ENCODE results near the gene P4HA2.

The P4HA2 gene

GRCh38 chr5:132239776-132240175 is 12.1 kb upstream of the P4HA2 start:
- Histone ChIP-seq H3K27ac (ENCODE audit: low read depth, low read length) (no peak overlapping the region), H3K4me1 (ENCODE audit: control insufficient read depth, insufficient read depth, low read length, unreplicated experiment) (no peaks in the 10 kb centered on the region), H3K27me3 (ENCODE audit: insufficient read depth, low read length) (no peaks in the 10 kb centered on the region), H3K36me3 (ENCODE audit: insufficient read depth, low read length) (no peaks in the 10 kb centered on the region), H2AFZ (ENCODE audit: low read length, unreplicated experiment) (no peak overlapping the region), H3K4me3 (ENCODE audit: low read depth, low read length) (no peak overlapping the region), H3K79me2 (ENCODE audit: control insufficient read depth, insufficient read depth, low read length, unreplicated experiment) (no peaks in the 10 kb centered on the region)

GRCh38 chr5:132238901-132239500 is 11.3 kb upstream of the P4HA2 start:
- no peaks in the 10 kb centered on the region for H3K79me2 ChIP-seq (ENCODE audit: control insufficient read depth, insufficient read depth, low read length, unreplicated experiment)
- no peaks in the 10 kb centered on the region for H3K4me1 ChIP-seq (ENCODE audit: control insufficient read depth, insufficient read depth, low read length, unreplicated experiment)
- H3K36me3 ChIP-seq (ENCODE audit: insufficient read depth, low read length): no peaks in the 10 kb centered on the region
- no peak overlapping the region for H3K27ac ChIP-seq (ENCODE audit: low read depth, low read length)
- no peak overlapping the region for H2AFZ ChIP-seq (ENCODE audit: low read length, unreplicated experiment)
- no peak overlapping the region for H3K4me3 ChIP-seq (ENCODE audit: low read depth, low read length)
- H3K27me3 ChIP-seq (ENCODE audit: insufficient read depth, low read length): no peaks in the 10 kb centered on the region

- Histone ChIP-seq H2AFZ (ENCODE audit: low read length, unreplicated experiment) (no peak overlapping the region), H3K4me3 (ENCODE audit: low read depth, low read length) (no peak overlapping the region), H3K27me3 (ENCODE audit: insufficient read depth, low read length) (no peaks in the 10 kb centered on the region), H3K4me1 (ENCODE audit: control insufficient read depth, insufficient read depth, low read length, unreplicated experiment) (no peaks in the 10 kb centered on the region), H3K27ac (ENCODE audit: low read depth, low read length) (no peak overlapping the region), H3K79me2 (ENCODE audit: control insufficient read depth, insufficient read depth, low read length, unreplicated experiment) (no peaks in the 10 kb centered on the region), H3K36me3 (ENCODE audit: insufficient read depth, low read length) (no peaks in the 10 kb centered on the region)
Observed at GRCh38 chr5:132238169-132238744, 10.6 kb upstream of the P4HA2 start.

GRCh38 chr5:132237670-132238069 is 10.0 kb upstream of the P4HA2 start:
- Histone ChIP-seq H3K27ac (ENCODE audit: low read depth, low read length) (no peak overlapping the region), H3K79me2 (ENCODE audit: control insufficient read depth, insufficient read depth, low read length, unreplicated experiment) (no peaks in the 10 kb centered on the region), H2AFZ (ENCODE audit: low read length, unreplicated experiment) (no peak overlapping the region), H3K4me3 (ENCODE audit: low read depth, low read length) (no peak overlapping the region), H3K27me3 (ENCODE audit: insufficient read depth, low read length) (no peaks in the 10 kb centered on the region), H3K36me3 (ENCODE audit: insufficient read depth, low read length) (no peaks in the 10 kb centered on the region), H3K4me1 (ENCODE audit: control insufficient read depth, insufficient read depth, low read length, unreplicated experiment) (no peaks in the 10 kb centered on the region)

- Histone ChIP-seq H3K79me2 (ENCODE audit: control insufficient read depth, insufficient read depth, low read length, unreplicated experiment) (no peaks in the 10 kb centered on the region), H3K36me3 (ENCODE audit: insufficient read depth, low read length) (no peaks in the 10 kb centered on the region), H3K4me3 (ENCODE audit: low read depth, low read length) (no peak overlapping the region), H2AFZ (ENCODE audit: low read length, unreplicated experiment) (no peak overlapping the region), H3K4me1 (ENCODE audit: control insufficient read depth, insufficient read depth, low read length, unreplicated experiment) (no peaks in the 10 kb centered on the region), H3K27ac (ENCODE audit: low read depth, low read length) (no peak overlapping the region), H3K27me3 (ENCODE audit: insufficient read depth, low read length) (no peaks in the 10 kb centered on the region)
Observed at GRCh38 chr5:132237141-132237540, 9.5 kb upstream of the P4HA2 start.

- H3K4me3 ChIP-seq (ENCODE audit: low read depth, low read length): no peak overlapping the region
- H3K27me3 ChIP-seq (ENCODE audit: insufficient read depth, low read length): no peaks in the 10 kb centered on the region
- H3K79me2 ChIP-seq (ENCODE audit: control insufficient read depth, insufficient read depth, low read length, unreplicated experiment): no peaks in the 10 kb centered on the region
- H3K4me1 ChIP-seq (ENCODE audit: control insufficient read depth, insufficient read depth, low read length, unreplicated experiment): no peaks in the 10 kb centered on the region
- H2AFZ ChIP-seq (ENCODE audit: low read length, unreplicated experiment): no peak overlapping the region
- H3K36me3 ChIP-seq (ENCODE audit: insufficient read depth, low read length): no peaks in the 10 kb centered on the region
- no peak overlapping the region for H3K27ac ChIP-seq (ENCODE audit: low read depth, low read length)
Observed at GRCh38 chr5:132235340-132235739, 7.7 kb upstream of the P4HA2 start.

GRCh38 chr5:132234684-132235062 is 7.0 kb upstream of the P4HA2 start:
- no peak overlapping the region for H3K27ac ChIP-seq (ENCODE audit: low read depth, low read length)

GRCh38 chr5:132233811-132234683 is 6.4 kb upstream of the P4HA2 start:
- Histone ChIP-seq H3K79me2 (ENCODE audit: control insufficient read depth, insufficient read depth, low read length, unreplicated experiment) (no peaks in the 10 kb centered on the region), H3K27me3 (ENCODE audit: insufficient read depth, low read length) (no peaks in the 10 kb centered on the region), H2AFZ (ENCODE audit: low read length, unreplicated experiment) (no peak overlapping the region), H3K27ac (ENCODE audit: low read depth, low read length) (no peak overlapping the region), H3K4me1 (ENCODE audit: control insufficient read depth, insufficient read depth, low read length, unreplicated experiment) (no peaks in the 10 kb centered on the region), H3K4me3 (ENCODE audit: low read depth, low read length) (no peak overlapping the region), H3K36me3 (ENCODE audit: insufficient read depth, low read length) (no peaks in the 10 kb centered on the region)

More at GRCh38 chr5:132234684-132235062, 7.0 kb upstream of the P4HA2 start:
- Histone ChIP-seq H3K79me2 (ENCODE audit: control insufficient read depth, insufficient read depth, low read length, unreplicated experiment) (no peaks in the 10 kb centered on the region), H3K4me1 (ENCODE audit: control insufficient read depth, insufficient read depth, low read length, unreplicated experiment) (no peaks in the 10 kb centered on the region), H3K27me3 (ENCODE audit: insufficient read depth, low read length) (no peaks in the 10 kb centered on the region), H2AFZ (ENCODE audit: low read length, unreplicated experiment) (no peak overlapping the region), H3K36me3 (ENCODE audit: insufficient read depth, low read length) (no peaks in the 10 kb centered on the region), H3K4me3 (ENCODE audit: low read depth, low read length) (no peak overlapping the region)

- Histone ChIP-seq H3K36me3 (ENCODE audit: insufficient read depth, low read length) (no peaks in the 10 kb centered on the region), H2AFZ (ENCODE audit: low read length, unreplicated experiment) (no peak overlapping the region), H3K4me3 (ENCODE audit: low read depth, low read length) (no peak overlapping the region), H3K27ac (ENCODE audit: low read depth, low read length) (no peak overlapping the region), H3K27me3 (ENCODE audit: insufficient read depth, low read length) (no peaks in the 10 kb centered on the region), H3K79me2 (ENCODE audit: control insufficient read depth, insufficient read depth, low read length, unreplicated experiment) (no peaks in the 10 kb centered on the region), H3K4me1 (ENCODE audit: control insufficient read depth, insufficient read depth, low read length, unreplicated experiment) (peaks cover 2% of the 10 kb centered on the region)
Observed at GRCh38 chr5:132233081-132233480, 5.4 kb upstream of the P4HA2 start.

GRCh38 chr5:132232465-132232864 is 4.8 kb upstream of the P4HA2 start:
- no peaks in the 10 kb centered on the region for H3K27me3 ChIP-seq (ENCODE audit: insufficient read depth, low read length)
- H3K4me1 ChIP-seq (ENCODE audit: control insufficient read depth, insufficient read depth, low read length, unreplicated experiment): peaks cover 4% of the 10 kb centered on the region
- H2AFZ ChIP-seq (ENCODE audit: low read length, unreplicated experiment): no peak overlapping the region
- H3K36me3 ChIP-seq (ENCODE audit: insufficient read depth, low read length): no peaks in the 10 kb centered on the region
- H3K4me3 ChIP-seq (ENCODE audit: low read depth, low read length): no peak overlapping the region
- H3K79me2 ChIP-seq (ENCODE audit: control insufficient read depth, insufficient read depth, low read length, unreplicated experiment): no peaks in the 10 kb centered on the region
- no peak overlapping the region for H3K27ac ChIP-seq (ENCODE audit: low read depth, low read length)

GRCh38 chr5:132230871-132231270 is 3.2 kb upstream of the P4HA2 start:
- H2AFZ ChIP-seq (ENCODE audit: low read length, unreplicated experiment): no peak overlapping the region
- H3K36me3 ChIP-seq (ENCODE audit: insufficient read depth, low read length): no peaks in the 10 kb centered on the region
- H3K4me1 ChIP-seq (ENCODE audit: control insufficient read depth, insufficient read depth, low read length, unreplicated experiment): peaks cover 14% of the 10 kb centered on the region
- no peak overlapping the region for H3K4me3 ChIP-seq (ENCODE audit: low read depth, low read length)
- H3K79me2 ChIP-seq (ENCODE audit: control insufficient read depth, insufficient read depth, low read length, unreplicated experiment): peaks cover 14% of the 10 kb centered on the region
- no peaks in the 10 kb centered on the region for H3K27me3 ChIP-seq (ENCODE audit: insufficient read depth, low read length)
- H3K27ac ChIP-seq (ENCODE audit: low read depth, low read length): no peak overlapping the region

All from ACC112 (cell line).